SIG-M5 (cell line): ENCODE data around the gene SFTA2.

Source experiments
- DNase-seq: peaks from one replicate; lab custom pipeline; 2025; lab: John Stamatoyannopoulos, UW

Gene SFTA2

GRCh38 chr6:30890646-30891449 lies 41.1 kb downstream of the SFTA2 start:
- no peak for DNase-seq

- DNase-seq: no peak
Observed at GRCh38 chr6:30889921-30890645, 41.9 kb downstream of the SFTA2 start.

DNA sequence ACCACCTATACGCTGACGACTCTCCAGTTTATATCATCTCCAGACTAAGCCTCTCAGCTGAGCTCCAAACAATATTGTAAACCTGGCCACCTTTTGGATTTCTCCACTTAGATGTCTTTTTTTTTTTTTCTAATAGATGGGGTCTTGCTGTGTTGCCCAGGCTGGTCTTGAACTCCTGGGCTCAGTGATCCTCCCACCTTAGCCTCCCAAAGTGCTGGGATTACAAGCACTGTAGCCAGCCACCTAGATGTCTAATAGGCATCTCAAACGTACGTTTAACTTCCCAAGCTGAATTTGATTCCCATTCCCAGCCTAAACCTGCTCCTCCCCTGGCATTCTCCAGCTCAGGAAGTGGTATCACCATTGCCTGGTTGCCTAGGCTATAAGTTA lies 42.5 kb downstream of the SFTA2 start:
- no peak for DNase-seq

DNA sequence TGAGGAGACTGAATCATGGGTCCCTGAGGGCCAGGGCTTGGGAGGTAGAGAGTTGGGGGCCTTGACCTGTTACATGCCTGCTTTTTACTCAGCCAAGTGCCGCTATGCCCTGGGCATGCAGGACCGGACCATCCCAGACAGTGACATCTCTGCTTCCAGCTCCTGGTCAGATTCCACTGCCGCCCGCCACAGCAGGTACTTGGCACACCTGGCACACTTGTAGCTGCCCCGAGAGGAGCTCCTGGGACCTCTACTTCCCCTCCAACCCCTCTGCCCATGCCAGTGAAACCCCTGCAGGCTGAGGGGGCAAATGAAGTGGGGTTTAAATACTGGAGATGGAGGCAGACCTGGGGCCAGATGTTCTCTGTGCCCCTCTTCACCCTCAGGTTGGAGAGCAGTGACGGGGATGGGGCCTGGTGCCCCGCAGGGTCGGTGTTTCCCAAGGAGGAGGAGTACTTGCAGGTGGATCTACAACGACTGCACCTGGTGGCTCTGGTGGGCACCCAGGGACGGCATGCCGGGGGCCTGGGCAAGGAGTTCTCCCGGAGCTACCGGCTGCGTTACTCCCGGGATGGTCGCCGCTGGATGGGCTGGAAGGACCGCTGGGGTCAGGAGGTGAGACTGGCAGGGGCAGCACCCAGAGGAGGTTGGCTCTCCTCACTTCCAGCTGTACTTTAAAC lies 43.0 kb downstream of the SFTA2 start:
- DNase-seq: no peak

DNA sequence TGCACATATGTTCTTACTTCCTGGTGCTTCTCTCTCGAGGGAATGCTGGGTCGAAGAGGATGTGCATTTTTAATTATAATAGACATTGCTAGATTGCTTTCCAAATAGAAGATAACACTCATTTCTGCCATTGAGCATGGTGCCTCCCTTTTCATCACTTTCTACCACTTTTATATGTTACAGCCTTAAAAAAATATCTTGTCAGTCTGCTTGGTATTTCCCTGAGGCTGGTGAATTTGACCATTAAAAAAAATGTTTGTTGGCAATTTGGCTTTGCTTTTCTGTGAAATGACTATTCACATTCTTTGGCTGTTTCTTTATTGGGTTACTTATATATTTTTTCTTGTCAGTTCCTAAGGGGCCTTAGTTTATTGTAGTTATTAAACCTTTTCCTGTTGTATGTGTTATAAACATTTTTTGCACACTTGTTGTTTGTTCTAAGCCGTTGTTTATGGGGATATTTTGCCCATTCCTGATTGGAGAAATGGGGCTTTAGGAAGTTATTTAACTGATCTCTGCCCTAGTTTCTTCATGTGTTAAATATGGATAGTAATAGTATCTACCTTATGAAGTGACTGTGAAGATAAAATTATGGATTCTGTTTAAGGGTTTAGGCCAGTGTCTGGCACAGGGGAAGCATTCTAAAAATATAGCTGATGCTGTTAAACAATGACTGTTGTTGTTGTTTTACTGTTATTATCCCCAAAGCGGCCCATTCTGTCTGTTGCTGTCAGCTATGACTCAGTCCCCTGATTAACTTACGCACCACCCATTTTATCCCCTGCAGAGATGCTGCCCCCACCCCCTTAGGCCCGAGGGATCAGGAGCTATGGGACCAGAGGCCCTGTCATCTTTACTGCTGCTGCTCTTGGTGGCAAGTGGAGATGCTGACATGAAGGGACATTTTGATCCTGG lies 43.8 kb downstream of the SFTA2 start:
- no peak for DNase-seq

DNA sequence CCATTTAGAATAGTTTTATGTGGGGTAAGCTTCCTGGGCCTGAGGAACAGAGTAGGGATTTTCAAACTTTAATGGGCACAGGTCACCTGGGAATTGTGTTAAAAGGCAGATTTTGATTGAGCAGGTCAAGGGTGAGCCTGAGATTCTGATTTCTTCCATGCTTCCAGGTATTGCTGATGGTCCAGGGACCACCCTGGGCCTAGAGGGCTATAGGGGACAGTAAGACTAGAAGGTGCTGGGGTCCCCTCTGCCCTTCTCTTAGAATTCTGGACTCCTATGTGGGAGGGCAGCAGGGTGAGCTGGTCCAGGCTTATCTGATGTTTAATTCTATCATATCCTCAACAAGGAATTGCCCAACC lies 45.1 kb downstream of the SFTA2 start:
- no peak for DNase-seq

DNA sequence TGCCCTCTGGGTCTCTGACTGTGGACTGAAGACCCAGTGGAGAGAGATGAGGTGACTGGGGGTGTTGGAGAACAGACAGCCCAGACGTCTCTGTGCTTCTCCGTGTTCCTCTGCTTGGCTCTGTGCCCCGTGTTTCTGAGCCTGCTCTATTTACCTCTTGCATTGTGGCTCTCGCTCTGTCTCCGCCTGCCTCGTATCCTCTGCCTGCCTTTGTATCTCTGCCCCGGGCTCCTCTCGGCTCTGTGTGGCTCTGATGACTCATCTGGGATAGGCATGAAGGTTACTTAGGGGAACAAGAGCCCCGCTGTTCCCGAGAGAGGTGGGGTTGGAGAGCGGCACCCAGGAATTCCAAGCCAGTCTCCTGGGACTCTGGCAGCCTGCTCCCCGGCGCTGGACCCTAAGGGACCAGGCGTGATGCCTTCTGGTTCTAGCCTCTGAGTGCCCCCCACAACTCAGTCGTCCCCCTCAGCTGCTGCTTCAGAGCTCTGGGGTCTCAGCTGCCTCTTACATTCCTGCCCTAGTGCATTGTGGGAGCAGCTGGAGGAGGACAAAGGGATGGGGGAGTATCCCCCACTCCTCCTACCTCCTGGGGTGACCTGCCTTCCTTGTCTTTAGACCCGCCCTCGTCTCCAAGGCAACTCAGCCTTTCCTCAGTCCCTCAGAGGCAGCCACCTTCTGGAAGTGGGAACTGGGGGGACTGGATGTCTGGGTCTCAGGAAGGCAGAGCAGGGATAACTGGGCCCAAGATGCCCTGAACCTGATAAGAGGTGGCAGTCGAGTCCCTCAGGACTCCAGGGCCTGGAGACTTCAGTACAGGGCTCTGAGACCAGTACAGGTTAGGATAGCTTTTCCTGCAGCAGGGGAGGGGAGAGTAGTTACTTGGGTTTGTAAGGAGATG lies 45.7 kb downstream of the SFTA2 start:
- DNase-seq: no peak

DNA sequence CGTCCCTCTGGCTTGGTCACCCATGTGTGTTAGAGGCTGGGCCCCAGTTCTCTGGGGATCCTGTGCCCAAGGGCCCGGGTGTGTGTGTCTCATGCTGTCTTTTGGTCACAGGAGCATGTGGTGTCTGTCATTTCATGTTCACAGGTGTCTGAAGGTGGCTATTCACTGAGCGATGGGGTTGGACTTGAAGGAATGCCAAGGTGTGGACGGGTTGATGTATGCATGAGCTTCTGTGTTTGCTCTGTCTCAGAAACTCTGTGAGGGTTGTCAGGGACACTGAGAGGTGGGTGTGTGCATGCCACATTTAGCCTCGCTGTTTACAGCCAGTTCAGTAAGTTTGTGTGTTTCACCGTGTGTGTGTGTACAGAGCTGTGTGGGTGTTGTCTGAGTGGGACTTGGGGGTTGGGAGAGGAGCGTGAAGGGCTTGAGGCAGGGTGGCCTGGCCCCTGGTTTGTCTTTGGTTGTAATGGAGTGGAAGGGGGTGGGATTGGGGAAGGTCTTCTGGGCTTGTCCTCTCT lies 46.4 kb downstream of the SFTA2 start:
- DNase-seq: no peak

DNA sequence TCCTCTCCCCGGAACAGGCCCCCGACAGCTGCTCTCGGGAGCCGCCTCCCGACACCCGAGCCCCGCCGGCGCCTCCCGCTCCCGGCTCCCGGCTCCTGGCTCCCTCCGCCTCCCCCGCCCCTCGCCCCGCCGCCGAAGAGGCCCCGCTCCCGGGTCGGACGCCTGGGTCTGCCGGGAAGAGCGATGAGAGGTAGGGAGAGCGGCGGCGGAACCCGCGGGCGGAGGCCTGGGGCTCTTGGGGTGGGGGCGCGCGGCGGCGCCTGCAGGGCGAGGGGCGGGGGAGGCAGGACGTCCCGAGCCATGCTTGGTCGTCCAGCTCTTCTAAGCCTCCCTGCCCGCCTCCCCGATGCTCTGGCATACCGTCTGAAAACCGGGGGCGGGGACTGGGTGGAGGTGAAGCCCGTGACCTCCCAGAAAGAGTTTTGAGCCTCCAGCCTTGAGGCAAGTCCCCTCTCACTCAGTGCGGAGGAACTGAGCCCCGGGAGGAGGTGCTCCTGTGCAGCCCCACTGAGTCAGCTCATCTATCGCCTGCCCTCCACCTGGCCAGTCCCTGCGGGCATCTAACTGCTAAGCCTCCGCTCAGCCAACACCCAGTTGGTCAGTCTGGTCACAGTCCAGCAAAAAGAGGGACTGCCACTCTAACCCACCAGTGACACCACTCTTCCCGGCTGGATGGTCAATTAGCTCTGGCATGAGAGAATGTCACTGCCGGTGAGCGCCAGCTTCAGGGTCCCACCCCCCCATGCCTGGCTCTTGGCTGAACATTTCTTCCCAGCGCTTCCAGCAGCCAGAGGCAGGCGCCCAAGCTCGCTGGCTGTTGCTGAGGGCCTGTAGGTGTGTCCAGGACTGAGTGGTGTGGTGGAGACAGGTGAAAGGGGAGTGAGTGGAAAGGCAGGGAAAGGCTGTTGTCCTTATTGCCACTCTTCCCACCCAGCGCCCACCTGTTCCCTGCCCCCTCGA lies 47.2 kb downstream of the SFTA2 start:
- no peak for DNase-seq

GRCh38 chr6:30883685-30884520 lies 48.1 kb downstream of the SFTA2 start, which contains the start of gene DDR1:
TSS of gene DDR1 (plus strand) at chr6:30884519. CDS start at chr6:30888730, 4,211 bp downstream.
- no peak for DNase-seq

- DNase-seq: no peak
Observed at GRCh38 chr6:30882759-30883684, 48.9 kb downstream of the SFTA2 start.

GRCh38 chr6:30882204-30882758 lies 49.7 kb downstream of the SFTA2 start:
- DNase-seq: no peak

DNA sequence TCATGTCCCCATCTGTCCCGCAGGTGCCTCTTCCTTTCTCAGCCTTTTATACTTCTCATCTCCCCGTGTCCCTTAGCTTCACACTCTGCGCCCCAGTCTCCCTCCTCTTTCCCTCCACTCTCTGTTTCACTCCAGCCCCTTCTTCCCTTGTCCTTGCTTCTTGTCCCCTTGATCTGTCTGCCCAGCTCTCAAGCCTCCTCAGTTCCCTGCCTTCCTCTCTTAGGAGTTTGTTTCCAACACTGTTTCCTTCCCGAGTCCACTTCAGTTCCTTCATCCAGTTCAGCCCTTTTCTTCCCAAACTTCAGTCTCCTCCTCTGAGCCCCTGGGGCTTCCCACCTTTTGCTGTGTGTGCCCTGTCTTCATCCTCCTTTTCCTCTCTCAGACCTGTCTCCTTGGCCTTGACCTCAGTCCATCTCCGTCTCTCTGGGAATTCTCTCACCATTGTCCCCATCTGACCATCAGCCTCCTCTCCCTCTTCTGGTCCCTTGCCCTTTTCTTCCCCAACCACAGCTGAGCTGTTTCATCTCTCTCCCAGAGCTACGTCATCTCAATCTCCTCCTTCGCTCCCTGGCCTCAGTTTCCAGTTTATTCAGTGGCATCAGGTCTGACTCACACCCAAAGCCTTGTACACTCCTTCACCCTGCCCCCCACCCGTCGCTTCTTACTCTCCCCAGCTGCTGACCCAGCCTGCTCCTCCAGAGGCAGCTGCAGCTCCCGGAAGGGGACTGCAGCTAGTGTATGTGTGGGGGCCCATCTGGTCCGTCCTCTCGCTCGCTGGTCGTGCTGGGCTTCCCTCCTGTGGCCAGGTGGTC lies 50.4 kb downstream of the SFTA2 start:
- DNase-seq: no peak
